GM18907 (cell line): ENCODE results near the gene MTHFR.
A peak's percentile ranks its signal among the peaks of the same experiment; 100 is the strongest.

Experiments
- ATAC-seq: cut with Tn5 transposase; IDR thresholded peaks from one replicate; pipeline ENCODE4 v1.9.1; 2021; ENCODE audit warnings: mild to moderate bottlenecking, moderate library complexity; ENCODE audit not compliant: unreplicated experiment

MTHFR gene

DNA sequence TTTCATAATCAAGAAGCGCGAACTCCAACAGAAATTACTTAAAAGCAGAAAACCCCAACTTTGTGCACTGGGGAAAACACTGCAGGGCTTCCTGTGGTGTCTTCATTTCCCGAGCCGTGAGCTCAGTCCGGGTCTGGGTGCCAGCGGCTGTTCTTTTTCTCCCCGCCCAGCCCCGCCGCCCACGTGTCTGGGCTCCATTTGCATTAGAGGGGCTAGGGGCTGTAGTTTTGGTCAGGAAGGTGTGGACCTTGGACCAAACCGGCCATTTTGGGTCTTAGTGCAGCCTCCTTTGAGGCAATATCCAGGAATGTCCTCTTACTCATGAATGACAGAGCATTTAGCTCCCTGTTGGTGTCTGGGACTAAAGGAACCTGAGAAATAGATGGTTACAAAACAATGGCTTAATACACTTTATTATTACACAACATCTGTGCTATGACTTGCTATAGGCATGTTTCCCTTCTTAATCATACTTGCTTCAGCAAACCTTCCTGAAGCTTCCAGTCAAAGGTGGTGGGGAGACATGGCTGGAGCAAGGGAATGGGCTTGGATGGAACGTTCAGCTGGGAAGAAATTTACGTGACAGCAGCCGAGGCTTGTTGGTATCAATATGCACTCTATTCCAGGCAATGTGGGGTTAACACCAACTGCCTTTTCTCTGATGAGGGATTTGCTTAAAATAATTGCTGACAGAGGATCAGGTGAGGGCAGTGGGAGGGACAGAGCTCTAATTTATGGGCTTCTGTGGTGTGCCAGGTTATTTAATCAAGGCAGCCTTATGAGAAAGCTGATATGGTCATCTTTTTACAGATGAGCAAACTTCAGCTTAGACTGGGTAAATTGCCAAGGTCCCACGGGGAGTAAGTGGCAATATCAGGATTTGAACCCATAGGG is 68.8 kb downstream of the MTHFR start:
- peak; percentile 49 for ATAC-seq

DNA sequence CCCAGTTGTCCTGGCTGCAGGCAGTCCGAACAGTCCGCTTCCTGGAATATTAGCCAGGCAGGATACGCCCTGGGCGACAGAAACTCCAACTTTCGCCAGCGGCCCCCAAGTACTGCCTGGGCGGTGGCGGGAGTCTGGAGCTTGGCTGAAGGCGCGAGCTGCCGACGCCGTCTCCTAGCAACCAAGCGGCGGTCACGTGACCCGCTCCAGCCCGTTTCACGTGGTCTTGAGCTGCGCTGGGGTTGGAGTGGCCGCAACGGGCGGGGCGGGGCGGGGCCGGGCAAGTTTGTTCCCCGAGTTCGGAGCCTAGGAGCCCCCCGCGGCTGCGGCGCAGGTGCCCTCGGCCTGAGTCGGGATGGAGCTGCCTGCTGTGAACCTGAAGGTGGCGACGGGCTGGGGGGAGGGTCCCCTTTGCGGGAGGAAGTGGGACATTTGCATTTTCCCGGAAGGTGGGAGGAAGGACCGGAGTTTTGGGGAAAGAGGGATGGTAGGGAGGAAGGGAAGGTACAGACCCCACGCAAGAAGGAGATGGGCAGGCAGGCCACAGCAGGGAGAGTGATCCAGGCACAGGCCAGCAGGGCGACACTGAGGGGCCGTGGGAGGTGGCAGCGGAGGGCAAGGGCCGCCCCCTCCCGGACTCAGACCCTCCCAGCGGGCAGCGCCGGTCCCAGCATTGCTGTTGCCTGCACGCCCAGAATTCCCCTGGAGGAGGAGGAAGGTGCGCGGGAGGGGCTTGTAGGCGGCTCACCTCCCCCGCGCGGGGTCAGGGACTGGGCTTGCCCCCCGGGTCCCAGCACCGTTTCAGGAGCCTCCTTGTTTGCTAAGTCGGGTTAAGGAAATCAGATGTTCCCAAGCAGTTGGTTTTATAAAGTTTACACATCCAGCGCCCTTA is 69.7 kb downstream of the MTHFR start, which contains the start of gene AGTRAP:
AGTRAP (plus strand) TSS at position 283 of the 892 bp plus-strand sequence; CDS start at position 356, 73 bp downstream.
- ATAC-seq, result peak; percentile 64
